SK-N-SH (cell line): ENCODE data around the gene AAMP.

ENCODE experiments used
- CTCF ChIP-seq: fragments of 200-600 bp; sonication (generic); IDR thresholded peaks from 2 replicates; pipeline ENCODE4 v1.6.1; 2017; ENCODE audit warnings: antibody characterized with exemption, mild to moderate bottlenecking, moderate library complexity
- RAD21 ChIP-seq: IDR thresholded peaks from 2 replicates; pipeline ENCODE4 v1.6.1; 2012; ENCODE audit warnings: mild to moderate bottlenecking, low read length
- RXRA ChIP-seq: IDR thresholded peaks from 2 replicates; pipeline ENCODE4 v1.4.0; 2012; ENCODE audit warnings: low read depth, mild to moderate bottlenecking, borderline replicate concordance

GRCh38 chr2:218312267-218312756 is 42.4 kb upstream of the AAMP start:
- TF ChIP-seq CTCF (no peak), RAD21 (no peak), RXRA (no peak)
